Inflammatory macrophage treated with lipopolysaccharide for 1 hour (primary cell): ENCODE results near the gene WRAP53.

Experiments used
- DNase-seq, 2 donors: peaks; one replicate each; pipeline ENCODE4 v3.0.0-alpha.2; 2020 to 2022

WRAP53 gene

DNA sequence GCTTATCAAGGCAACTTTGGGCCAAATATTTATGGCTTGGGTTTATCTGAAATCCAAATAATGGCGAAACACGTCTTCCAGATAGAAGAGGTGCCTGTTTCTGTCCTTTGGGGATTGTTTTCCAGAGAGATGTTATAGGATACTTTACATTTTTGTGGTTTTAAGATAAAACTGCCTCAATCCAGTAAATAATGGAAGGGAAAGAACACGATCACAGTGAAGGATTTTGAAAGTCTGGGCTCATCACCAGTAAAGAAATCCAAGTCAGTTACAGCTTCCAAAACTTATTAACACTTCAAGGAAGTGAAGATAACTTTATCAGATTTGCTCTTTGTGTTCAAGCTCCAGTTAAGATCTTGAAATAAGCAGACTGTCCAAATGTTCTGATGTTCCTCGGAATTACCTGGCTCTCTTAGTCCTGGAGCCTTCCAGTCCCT, 59.4 kb downstream of the WRAP53 start:
- DNase-seq = no peak

DNA sequence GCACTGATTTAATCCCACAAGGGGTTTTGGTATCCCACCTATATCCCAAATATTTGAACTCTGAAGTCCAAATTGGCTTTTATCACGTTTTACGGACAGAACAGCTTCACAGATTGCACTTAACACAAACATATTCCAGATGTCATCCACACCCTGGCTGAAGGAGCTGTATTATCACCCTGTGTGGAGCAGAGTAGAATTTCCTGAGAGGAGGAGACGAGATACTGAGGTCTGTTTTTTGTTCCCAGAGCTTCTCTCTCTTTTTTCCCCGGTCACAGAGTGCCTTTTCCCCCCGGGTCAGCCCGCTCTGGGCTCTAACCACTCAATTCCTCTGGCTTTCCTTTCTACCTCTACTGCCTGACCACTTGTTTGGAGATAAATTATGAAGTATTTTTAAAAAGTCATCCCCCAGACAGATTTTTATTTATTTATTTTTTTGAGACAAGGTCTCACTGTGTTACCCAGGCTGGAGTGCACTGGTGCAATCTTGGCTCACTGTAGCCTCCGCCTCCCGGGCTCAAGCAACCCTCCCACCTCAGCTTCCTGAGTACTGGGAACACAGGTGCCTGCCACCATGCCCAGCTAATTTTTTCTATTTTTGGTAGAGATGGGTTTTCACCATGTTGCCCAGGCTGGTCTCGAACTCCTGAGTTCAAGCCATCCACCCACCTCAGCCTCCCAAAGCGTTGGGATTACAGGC, 59.9 kb downstream of the WRAP53 start:
- DNase-seq = no peak

DNA sequence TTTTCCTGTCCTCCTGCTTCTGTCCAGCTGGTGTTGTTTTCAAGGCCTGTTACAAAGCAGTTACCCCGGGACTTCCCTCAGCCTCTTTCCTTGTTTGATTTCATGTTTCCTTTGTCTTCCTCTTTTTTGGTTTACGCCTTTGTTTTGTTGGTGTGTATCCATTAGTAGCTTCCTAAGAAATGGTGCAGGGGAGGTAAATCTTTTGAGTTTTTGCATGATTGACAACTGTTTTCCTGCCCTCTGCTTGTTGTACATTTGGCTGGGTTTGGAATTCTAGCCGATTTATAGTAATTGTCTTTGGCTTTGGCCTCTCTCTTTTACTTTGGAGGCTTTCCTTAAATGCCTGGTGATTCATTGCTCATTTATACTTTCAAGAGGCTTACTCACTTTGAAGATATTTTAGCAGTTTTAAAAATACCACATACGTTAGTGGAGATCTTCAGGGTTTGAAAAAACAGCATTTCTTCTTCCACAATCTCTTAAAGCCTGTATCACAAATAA, 62.1 kb downstream of the WRAP53 start:
- DNase-seq = no peak
